NCI-H226 (cell line): ENCODE results near the gene TLE1.
"Not testable (repeated sequence)": the region's sequence is repeated elsewhere in the genome, so short reads cannot be mapped to it uniquely, and the experiment has no call there.

Experiments used
- DNase-seq: peaks from one replicate; pipeline ENCODE4 v3.0.0-alpha.2; 2015

TLE1 gene

GRCh38 chr9:81652058-81652687, 37.2 kb downstream of the TLE1 start:
- DNase-seq = no peak

- no peak for DNase-seq
Observed at GRCh38 chr9:81650586-81651515, 38.5 kb downstream of the TLE1 start.

GRCh38 chr9:81649475-81650240, 39.7 kb downstream of the TLE1 start:
- no peak for DNase-seq

- DNase-seq = no peak
Observed at GRCh38 chr9:81648891-81649290, 40.5 kb downstream of the TLE1 start.

GRCh38 chr9:81646337-81646736, 43.0 kb downstream of the TLE1 start:
- DNase-seq = no peak

- DNase-seq = not testable (repeated sequence)
Observed at GRCh38 chr9:81644513-81644912, 44.8 kb downstream of the TLE1 start.

- no peak for DNase-seq
Observed at GRCh38 chr9:81637276-81637675, 52.1 kb downstream of the TLE1 start.

- DNase-seq = no peak
Observed at GRCh38 chr9:81636255-81636599, 53.1 kb downstream of the TLE1 start.

- DNase-seq = no peak
Observed at GRCh38 chr9:81635521-81636254, 53.7 kb downstream of the TLE1 start.

- no peak for DNase-seq
Observed at GRCh38 chr9:81634915-81635516, 54.3 kb downstream of the TLE1 start.

GRCh38 chr9:81633952-81634854, 55.1 kb downstream of the TLE1 start:
- no peak for DNase-seq

- peak; percentile 65 for DNase-seq
Observed at GRCh38 chr9:81632599-81632998, 56.7 kb downstream of the TLE1 start.

- DNase-seq = no peak
Observed at GRCh38 chr9:81631218-81631745, 58.1 kb downstream of the TLE1 start.

GRCh38 chr9:81629440-81629839, 59.9 kb downstream of the TLE1 start:
- DNase-seq = no peak

- DNase-seq = no peak
Observed at GRCh38 chr9:81628897-81629296, 60.5 kb downstream of the TLE1 start.

- DNase-seq = no peak
Observed at GRCh38 chr9:81627481-81627880, 61.9 kb downstream of the TLE1 start.

GRCh38 chr9:81626511-81626910, 62.8 kb downstream of the TLE1 start:
- peak; percentile 62 for DNase-seq

- no peak for DNase-seq
Observed at GRCh38 chr9:81625969-81626368, 63.4 kb downstream of the TLE1 start.

- no peak for DNase-seq
Observed at GRCh38 chr9:81623778-81624177, 65.6 kb downstream of the TLE1 start.

- no peak for DNase-seq
Observed at GRCh38 chr9:81622471-81623255, 66.7 kb downstream of the TLE1 start.
